CD14-positive monocyte (primary cell): ENCODE results near the gene KIRREL1. TPM values are rescaled to one million over a fixed set of nuclear protein-coding genes. Genes with fewer than 3 reads are reported as not detected.

ENCODE experiments used
- DNase-seq, 3 donors: peaks; one replicate each; pipeline ENCODE4 v3.0.0-alpha.2; 2011 to 2022
- H2AFZ ChIP-seq: 2 replicates; pipeline ENCODE4 v1.6.0; 2012; ENCODE audit warnings: mild to moderate bottlenecking, low read depth, low read length, inconsistent platforms; ENCODE audit not compliant: insufficient read depth, poor library complexity, severe bottlenecking
- H3K27ac ChIP-seq, 2 donors: 1 replicate in 1 of 2; 2 replicates in 1 of 2; pipeline ENCODE4 v1.5.1; 2012 to 2013; ENCODE audit warnings: low read length in 2 of 2, control low read depth in 1 of 2, inconsistent platforms in 1 of 2, low read depth in 1 of 2, mild to moderate bottlenecking in 1 of 2
- H3K27me3 ChIP-seq, 2 donors: one replicate each; pipeline versions ENCODE4 v1.6.0 to v1.6.1; 2011 to 2013; ENCODE audit warnings: low read length in 2 of 2; ENCODE audit not compliant: control insufficient read depth in 2 of 2, insufficient read depth in 2 of 2
- H3K36me3 ChIP-seq, 2 donors: replicated peaks in 1 of 2; 1 replicate in 1 of 2; 2 replicates in 1 of 2; pipeline versions ENCODE4 v1.5.1 to v1.6.1; 2012 to 2013; ENCODE audit warnings: low read length in 2 of 2, control low read depth in 1 of 2, inconsistent platforms in 1 of 2, mild to moderate bottlenecking in 1 of 2; ENCODE audit not compliant: insufficient read depth in 2 of 2, control insufficient read depth in 1 of 2
- H3K4me1 ChIP-seq, 2 donors: 1 replicate in 1 of 2; 2 replicates in 1 of 2; pipeline versions ENCODE4 v1.5.1 to v1.6.1; 2012 to 2013; ENCODE audit warnings: low read length in 2 of 2, control low read depth in 1 of 2, inconsistent platforms in 1 of 2, mild to moderate bottlenecking in 1 of 2, moderate library complexity in 1 of 2; ENCODE audit not compliant: insufficient read depth in 2 of 2, control insufficient read depth in 1 of 2
- H3K4me2 ChIP-seq: replicated peaks from 2 replicates; pipeline ENCODE3; 2012; ENCODE audit warnings: low read length, moderate library complexity, mild to moderate bottlenecking; ENCODE audit not compliant: poor library complexity, severe bottlenecking; ENCODE audit errors: extremely low read depth
- H3K4me3 ChIP-seq, 3 experiments: fragments of 200-600 bp in 1 of 3; sonication (generic) in 1 of 3; replicated peaks in 1 of 3; 1 replicate in 2 of 3; 2 replicates in 1 of 3; pipeline ENCODE4 v1.5.1; 2011 to 2013; ENCODE audit warnings: low read length in 3 of 3, mild to moderate bottlenecking in 3 of 3, control low read depth in 2 of 3, low read depth in 2 of 3, inconsistent platforms in 1 of 3, moderate library complexity in 1 of 3
- H3K79me2 ChIP-seq: 2 replicates; pipeline ENCODE4 v1.6.0; 2012; ENCODE audit warnings: mild to moderate bottlenecking, control low read depth, inconsistent platforms, low read length, moderate library complexity; ENCODE audit not compliant: insufficient read depth
- H3K9ac ChIP-seq: 2 replicates; pipeline ENCODE4 v1.6.0; 2017; ENCODE audit warnings: low read length, mild to moderate bottlenecking; ENCODE audit not compliant: insufficient read depth, poor library complexity, severe bottlenecking
- H3K9me3 ChIP-seq, 2 donors: replicated peaks in 1 of 2; 1 replicate in 1 of 2; 2 replicates in 1 of 2; pipeline versions ENCODE4 v1.5.1 to v1.6.1; 2012 to 2013; ENCODE audit warnings: low read length in 2 of 2, control low read depth in 1 of 2; ENCODE audit not compliant: control insufficient read depth in 1 of 2, insufficient read depth in 1 of 2
- H4K20me1 ChIP-seq: 2 replicates; pipeline ENCODE4 v1.6.0; 2012; ENCODE audit warnings: mild to moderate bottlenecking, low read length, control low read depth, moderate library complexity; ENCODE audit not compliant: insufficient read depth
- H3K27ac Mint-ChIP-seq, 7 donors: one replicate each; pipeline ENCODE4 v1.8.0; 2020; ENCODE audit warnings: mild to moderate bottlenecking in 7 of 7, mixed read lengths in 7 of 7, moderate library complexity in 6 of 7, inconsistent platforms in 2 of 7
- H3K27me3 Mint-ChIP-seq, 3 donors: one replicate each; pipeline ENCODE4 v1.8.0; 2021 to 2022; ENCODE audit warnings: low read depth in 3 of 3, mild to moderate bottlenecking in 3 of 3, mixed read lengths in 3 of 3, moderate library complexity in 3 of 3, inconsistent platforms in 1 of 3
- H3K36me3 Mint-ChIP-seq, 2 donors: one replicate each; pipeline ENCODE4 v1.8.0; 2020; ENCODE audit warnings: mixed read lengths in 2 of 2, inconsistent platforms in 1 of 2, mild to moderate bottlenecking in 1 of 2
- H3K4me1 Mint-ChIP-seq: one replicate; pipeline ENCODE4 v1.8.0; 2020; ENCODE audit warnings: mild to moderate bottlenecking, mixed read lengths
- H3K4me3 Mint-ChIP-seq, 2 donors: one replicate each; pipeline ENCODE4 v1.8.0; 2020; ENCODE audit warnings: mild to moderate bottlenecking in 2 of 2, mixed read lengths in 2 of 2, moderate library complexity in 1 of 2
- H3K9me3 Mint-ChIP-seq, 7 donors: one replicate each; pipeline ENCODE4 v1.8.0; 2020 to 2022; ENCODE audit warnings: mixed read lengths in 7 of 7, mild to moderate bottlenecking in 6 of 7, moderate library complexity in 6 of 7, inconsistent platforms in 2 of 7
- CTCF ChIP-seq: fragments of 200-600 bp; IDR thresholded peaks from one replicate; pipeline ENCODE4 v1.8.0; 2022; ENCODE audit warnings: antibody characterized with exemption, mild to moderate bottlenecking
- WGBS: methylation state at CpG from one replicate; pipeline ENCODE4 v1.1.5; 2013; ENCODE audit warnings: missing lambda C conversion rate; ENCODE audit not compliant: insufficient coverage; 5-methylcytosine and 5-hydroxymethylcytosine counted together
- intact Hi-C, 2 donors: fragments of 100-400 bp; cut with micrococcal nuclease; formaldehyde crosslinking; loops; one replicate each; pipeline versions ENCODE4 v1.15.0 to v1.15.1; 2023
- polyA plus RNA-seq, 3 donors: library from polyadenylated mRNA; depleted of rRNA in 1 of 3; unstranded in 2 of 3; stranded (reverse) in 1 of 3; fragments of 300-500 nt in 2 of 3; fragments of >200 nt in 1 of 3; fragmentation: Illumina TruSeq in 2 of 3; gene quantifications; 1 replicate in 2 of 3; 2 replicates in 1 of 3; pipeline ENCODE4 v1.2.3, GENCODE V29; 2012 to 2021

KIRREL1 gene
- polyA plus RNA-seq, 3 donors = not detected

DNA sequence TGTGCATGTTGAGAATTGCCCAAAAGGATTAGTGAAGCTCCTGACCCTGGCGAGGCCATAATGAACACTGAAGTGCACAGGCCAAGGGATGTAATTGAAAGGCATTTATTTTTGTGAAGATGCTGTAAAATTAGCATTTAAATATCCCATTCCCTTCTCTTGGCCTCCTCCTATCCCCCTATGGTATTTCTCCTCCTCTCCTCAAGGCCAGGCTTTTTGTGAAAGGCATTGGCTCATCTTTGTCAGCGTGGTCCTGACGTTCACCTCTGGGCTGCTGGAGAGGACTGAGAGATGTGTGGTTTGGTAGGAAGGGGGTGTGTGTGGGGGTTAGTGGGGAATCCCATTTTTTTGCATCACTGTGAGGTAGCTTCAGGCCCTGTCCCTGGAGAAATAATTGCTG lies 105.7 kb downstream of the KIRREL1 start:
- WGBS = no CpG with 5 or more reads among the region's 3 CpGs
- Histone ChIP-seq H3K79me2 (no peaks in the 10 kb centered on the region), H3K4me1 (no peaks in the 10 kb centered on the region), H3K9ac (no peak overlapping the region), H4K20me1 (no peaks in the 10 kb centered on the region), H3K4me2 (no peak overlapping the region), H3K27me3 (no peaks in the 10 kb centered on the region), H3K27ac (no peak overlapping the region), H3K9me3 (no peaks in the 10 kb centered on the region), H2AFZ (no peak overlapping the region), H3K4me3 (no peak overlapping the region), H3K36me3 (no peaks in the 10 kb centered on the region)
- H3K9me3 Mint-ChIP-seq = peaks cover 0 to 5% (median 0%) of the 10 kb centered on the region in 7 donors
- no peaks in the 10 kb centered on the region for H3K4me1 Mint-ChIP-seq
- no peak for TF ChIP-seq CTCF
- H3K27ac Mint-ChIP-seq = no peak overlapping the region
- H3K27me3 Mint-ChIP-seq = peaks cover under 1 to 4% (median 3%) of the 10 kb centered on the region in 3 donors
- H3K4me3 Mint-ChIP-seq = no peak overlapping the region
- intact Hi-C loops = no loop called here
- no peak for DNase-seq
- H3K36me3 Mint-ChIP-seq = no peaks in the 10 kb centered on the region

GRCh38 chr1:158100498-158100897 lies 107.1 kb downstream of the KIRREL1 start:
- H3K4me1 ChIP-seq = no peaks in the 10 kb centered on the region
- no peak overlapping the region for H2AFZ ChIP-seq
- DNase-seq = no peak
- H3K27me3 ChIP-seq = peaks cover 0 to 5% of the 10 kb centered on the region in 2 donors
- H3K4me3 Mint-ChIP-seq = no peak overlapping the region
- WGBS = 81% methylated on average over 2 of the region's 2 CpGs
- no peak overlapping the region for H3K4me2 ChIP-seq
- no peaks in the 10 kb centered on the region for H4K20me1 ChIP-seq
- peaks cover 0 to 5% (median 0%) of the 10 kb centered on the region in 7 donors for H3K9me3 Mint-ChIP-seq
- no peaks in the 10 kb centered on the region for H3K36me3 ChIP-seq
- no peaks in the 10 kb centered on the region for H3K9me3 ChIP-seq
- no peak overlapping the region for H3K27ac ChIP-seq
- H3K4me3 ChIP-seq = no peak overlapping the region
- intact Hi-C loops = no loop called here
- no peaks in the 10 kb centered on the region for H3K4me1 Mint-ChIP-seq
- no peaks in the 10 kb centered on the region for H3K36me3 Mint-ChIP-seq
- H3K9ac ChIP-seq = no peak overlapping the region
- no peaks in the 10 kb centered on the region for H3K79me2 ChIP-seq
- no peak for TF ChIP-seq CTCF
- no peak overlapping the region for H3K27ac Mint-ChIP-seq
- H3K27me3 Mint-ChIP-seq = peaks cover 2 to 10% (median 6%) of the 10 kb centered on the region in 3 donors
